ENCODE results near the gene DMWD. TPM values are rescaled to one million over a fixed set of nuclear protein-coding genes. Genes with fewer than 3 reads are reported as not detected.

Gene DMWD
- total and polyA plus RNA-seq, 2 of the 13 experiments (the other 11 are each of a cell fraction or from before 2014, with no cell fraction given): 10.3 to 14.9 TPM

DNA sequence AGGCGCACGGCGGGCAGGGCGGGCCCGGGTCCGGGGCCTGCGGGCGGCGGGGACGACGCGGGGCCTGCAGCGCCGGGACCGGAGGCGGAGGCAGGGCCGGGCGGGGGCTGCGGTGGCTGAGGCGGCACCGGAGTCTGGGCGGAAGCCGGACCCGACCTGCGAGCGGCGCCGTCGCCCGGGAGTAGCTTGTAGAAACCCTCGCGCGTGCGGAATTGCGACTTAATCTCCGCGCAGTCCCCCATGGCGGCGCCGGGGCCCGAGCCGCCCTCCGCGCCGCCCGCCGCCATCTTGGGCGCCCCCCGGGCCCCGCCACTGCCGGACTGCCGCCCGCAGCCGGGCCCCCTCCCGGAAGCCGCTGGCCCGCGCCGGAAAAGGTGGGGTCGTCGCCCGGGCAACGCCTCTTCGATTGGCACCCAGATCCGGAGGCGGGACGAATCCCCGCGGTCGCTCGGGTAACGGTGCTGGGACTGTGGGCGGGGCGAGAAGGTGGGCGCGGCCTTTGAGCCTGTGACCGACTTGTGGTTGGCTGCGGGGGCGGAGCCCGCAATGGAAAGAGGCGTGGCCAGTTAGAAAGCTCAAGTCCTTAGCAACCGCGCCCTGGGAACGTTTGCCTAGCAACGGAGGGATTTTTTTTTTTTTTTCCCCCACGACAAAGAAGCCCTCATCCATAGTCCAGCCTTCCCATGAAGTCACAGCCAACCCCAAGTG, at the start of gene DMWD (continued):
- TF ChIP-seq, protein P1, sequence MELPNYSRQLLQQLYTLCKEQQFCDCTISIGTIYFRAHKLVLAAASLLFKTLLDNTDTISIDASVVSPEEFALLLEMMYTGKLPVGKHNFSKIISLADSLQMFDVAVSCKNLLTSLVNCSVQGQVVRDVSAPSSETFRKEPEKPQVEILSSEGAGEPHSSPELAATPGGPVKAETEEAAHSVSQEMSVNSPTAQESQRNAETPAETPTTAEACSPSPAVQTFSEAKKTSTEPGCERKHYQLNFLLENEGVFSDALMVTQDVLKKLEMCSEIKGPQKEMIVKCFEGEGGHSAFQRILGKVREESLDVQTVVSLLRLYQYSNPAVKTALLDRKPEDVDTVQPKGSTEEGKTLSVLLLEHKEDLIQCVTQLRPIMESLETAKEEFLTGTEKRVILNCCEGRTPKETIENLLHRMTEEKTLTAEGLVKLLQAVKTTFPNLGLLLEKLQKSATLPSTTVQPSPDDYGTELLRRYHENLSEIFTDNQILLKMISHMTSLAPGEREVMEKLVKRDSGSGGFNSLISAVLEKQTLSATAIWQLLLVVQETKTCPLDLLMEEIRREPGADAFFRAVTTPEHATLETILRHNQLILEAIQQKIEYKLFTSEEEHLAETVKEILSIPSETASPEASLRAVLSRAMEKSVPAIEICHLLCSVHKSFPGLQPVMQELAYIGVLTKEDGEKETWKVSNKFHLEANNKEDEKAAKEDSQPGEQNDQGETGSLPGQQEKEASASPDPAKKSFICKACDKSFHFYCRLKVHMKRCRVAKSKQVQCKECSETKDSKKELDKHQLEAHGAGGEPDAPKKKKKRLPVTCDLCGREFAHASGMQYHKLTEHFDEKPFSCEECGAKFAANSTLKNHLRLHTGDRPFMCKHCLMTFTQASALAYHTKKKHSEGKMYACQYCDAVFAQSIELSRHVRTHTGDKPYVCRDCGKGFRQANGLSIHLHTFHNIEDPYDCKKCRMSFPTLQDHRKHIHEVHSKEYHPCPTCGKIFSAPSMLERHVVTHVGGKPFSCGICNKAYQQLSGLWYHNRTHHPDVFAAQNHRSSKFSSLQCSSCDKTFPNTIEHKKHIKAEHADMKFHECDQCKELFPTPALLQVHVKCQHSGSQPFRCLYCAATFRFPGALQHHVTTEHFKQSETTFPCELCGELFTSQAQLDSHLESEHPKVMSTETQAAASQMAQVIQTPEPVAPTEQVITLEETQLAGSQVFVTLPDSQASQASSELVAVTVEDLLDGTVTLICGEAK (IDR thresholded peaks at IDR 0.05): peak; percentile 23; the same call in 1 of the 2 replicates
- TF ChIP-seq, protein P1 (CRISPR knock-in tag; IDR thresholded peaks at IDR 0.05): no peak
- no peak for TF ChIP-seq ZKSCAN5 (CRISPR knock-in tag; IDR thresholded peaks at IDR 0.05)
- TF ChIP-seq CCAR2 (optimal IDR thresholded peaks at IDR 0.05; ENCODE audit: low read depth, low read length): no peak
- no peak for TF ChIP-seq ZNF792 (CRISPR knock-in tag; IDR thresholded peaks at IDR 0.05)
- TF ChIP-seq ZNF709 (CRISPR knock-in tag; IDR thresholded peaks at IDR 0.05): no peak
- TF ChIP-seq CCDC6 (CRISPR knock-in tag; IDR thresholded peaks at IDR 0.05): no peak
- no peak for TF ChIP-seq POGZ (CRISPR knock-in tag; IDR thresholded peaks at IDR 0.05)
- no peak for TF ChIP-seq KLF11 (CRISPR knock-in tag; IDR thresholded peaks at IDR 0.05)
- no peak for TF ChIP-seq ZNF790 (CRISPR knock-in tag; IDR thresholded peaks at IDR 0.05; ENCODE audit: borderline replicate concordance)
- no peak for TF ChIP-seq ZNF180 (CRISPR knock-in tag; IDR thresholded peaks at IDR 0.05; ENCODE audit: borderline replicate concordance, low read depth)
- no peak for TF ChIP-seq CAMTA2 (CRISPR knock-in tag; IDR thresholded peaks at IDR 0.05; ENCODE audit: borderline replicate concordance)
- TF ChIP-seq, protein P2, sequence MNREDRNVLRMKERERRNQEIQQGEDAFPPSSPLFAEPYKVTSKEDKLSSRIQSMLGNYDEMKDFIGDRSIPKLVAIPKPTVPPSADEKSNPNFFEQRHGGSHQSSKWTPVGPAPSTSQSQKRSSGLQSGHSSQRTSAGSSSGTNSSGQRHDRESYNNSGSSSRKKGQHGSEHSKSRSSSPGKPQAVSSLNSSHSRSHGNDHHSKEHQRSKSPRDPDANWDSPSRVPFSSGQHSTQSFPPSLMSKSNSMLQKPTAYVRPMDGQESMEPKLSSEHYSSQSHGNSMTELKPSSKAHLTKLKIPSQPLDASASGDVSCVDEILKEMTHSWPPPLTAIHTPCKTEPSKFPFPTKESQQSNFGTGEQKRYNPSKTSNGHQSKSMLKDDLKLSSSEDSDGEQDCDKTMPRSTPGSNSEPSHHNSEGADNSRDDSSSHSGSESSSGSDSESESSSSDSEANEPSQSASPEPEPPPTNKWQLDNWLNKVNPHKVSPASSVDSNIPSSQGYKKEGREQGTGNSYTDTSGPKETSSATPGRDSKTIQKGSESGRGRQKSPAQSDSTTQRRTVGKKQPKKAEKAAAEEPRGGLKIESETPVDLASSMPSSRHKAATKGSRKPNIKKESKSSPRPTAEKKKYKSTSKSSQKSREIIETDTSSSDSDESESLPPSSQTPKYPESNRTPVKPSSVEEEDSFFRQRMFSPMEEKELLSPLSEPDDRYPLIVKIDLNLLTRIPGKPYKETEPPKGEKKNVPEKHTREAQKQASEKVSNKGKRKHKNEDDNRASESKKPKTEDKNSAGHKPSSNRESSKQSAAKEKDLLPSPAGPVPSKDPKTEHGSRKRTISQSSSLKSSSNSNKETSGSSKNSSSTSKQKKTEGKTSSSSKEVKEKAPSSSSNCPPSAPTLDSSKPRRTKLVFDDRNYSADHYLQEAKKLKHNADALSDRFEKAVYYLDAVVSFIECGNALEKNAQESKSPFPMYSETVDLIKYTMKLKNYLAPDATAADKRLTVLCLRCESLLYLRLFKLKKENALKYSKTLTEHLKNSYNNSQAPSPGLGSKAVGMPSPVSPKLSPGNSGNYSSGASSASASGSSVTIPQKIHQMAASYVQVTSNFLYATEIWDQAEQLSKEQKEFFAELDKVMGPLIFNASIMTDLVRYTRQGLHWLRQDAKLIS (CRISPR knock-in tag; IDR thresholded peaks at IDR 0.05): no peak
- TF ChIP-seq THYN1 (CRISPR knock-in tag; IDR thresholded peaks at IDR 0.05; ENCODE audit: borderline replicate concordance, low read depth): no peak
- TF ChIP-seq ZNF33B (CRISPR knock-in tag; IDR thresholded peaks at IDR 0.05): no peak
